DOHH2 (cell line): ENCODE measurements around the gene TRERF1.
"Not testable (repeated sequence)": the region's sequence is repeated elsewhere in the genome, so short reads cannot be mapped to it uniquely, and the experiment has no call there.

Experiments used
- H3F3A ChIP-seq: fragments of 200-600 bp; sonication (generic), shearing (Covaris generic); 2 replicates; pipeline ENCODE4 v1.6.0; 2016; ENCODE audit warnings: antibody characterized with exemption, mild to moderate bottlenecking; ENCODE audit not compliant: control insufficient read depth, insufficient read depth
- H3K27ac ChIP-seq: fragments of 200-600 bp; sonication (generic); 2 replicates; pipeline ENCODE4 v1.5.1; 2014; ENCODE audit warnings: low read depth, mild to moderate bottlenecking, low read length, moderate library complexity
- H3K27me3 ChIP-seq: fragments of 200-600 bp; sonication (generic); 2 replicates; pipeline ENCODE4 v1.6.1; 2014; ENCODE audit warnings: mild to moderate bottlenecking, low read length, mixed read lengths; ENCODE audit not compliant: control insufficient read depth
- H3K36me3 ChIP-seq: fragments of 200-600 bp; sonication (generic); 2 replicates; pipeline ENCODE4 v1.6.1; 2014; ENCODE audit warnings: mild to moderate bottlenecking, low read length, moderate library complexity, mixed read lengths; ENCODE audit not compliant: control insufficient read depth
- H3K4me1 ChIP-seq: fragments of 200-600 bp; sonication (generic); 2 replicates; pipeline ENCODE4 v1.6.1; 2014; ENCODE audit warnings: mild to moderate bottlenecking, low read length, mixed read lengths; ENCODE audit not compliant: control insufficient read depth
- H3K4me2 ChIP-seq: fragments of 200-600 bp; sonication (generic); 2 replicates; pipeline ENCODE4 v1.6.0; 2014; ENCODE audit warnings: mild to moderate bottlenecking, low read length, moderate library complexity
- H3K4me3 ChIP-seq: fragments of 200-600 bp; sonication (generic); 2 replicates; pipeline ENCODE4 v1.5.1; 2014; ENCODE audit warnings: mild to moderate bottlenecking, low read length, mixed read lengths
- H3K79me2 ChIP-seq: fragments of 200-600 bp; sonication (generic); 2 replicates; pipeline ENCODE4 v1.6.1; 2014; ENCODE audit warnings: mild to moderate bottlenecking, low read length, mixed read lengths; ENCODE audit not compliant: control insufficient read depth
- H3K9me2 ChIP-seq: fragments of 200-600 bp; sonication (generic); replicated peaks from 2 replicates; pipeline ENCODE4 v1.6.1; 2014; ENCODE audit warnings: mild to moderate bottlenecking, low read length, mixed read lengths; ENCODE audit not compliant: control insufficient read depth
- H3K9me3 ChIP-seq: fragments of 200-600 bp; sonication (generic); 2 replicates; pipeline ENCODE4 v1.6.1; 2014; ENCODE audit warnings: antibody characterized with exemption, low read length, mixed read lengths; ENCODE audit not compliant: control insufficient read depth, insufficient read depth
- H4K20me1 ChIP-seq: fragments of 200-600 bp; sonication (generic); 2 replicates; pipeline ENCODE4 v1.6.0; 2014; ENCODE audit warnings: low read depth, mild to moderate bottlenecking, antibody characterized with exemption, low read length, moderate library complexity; ENCODE audit not compliant: control insufficient read depth, insufficient read depth
- CTCF ChIP-seq: fragments of 200-600 bp; sonication (generic); IDR thresholded peaks from one replicate; pipeline ENCODE4 v1.5.1; 2014; ENCODE audit warnings: antibody characterized with exemption, mild to moderate bottlenecking, low read depth, low read length; ENCODE audit not compliant: poor library complexity, severe bottlenecking
- EZH2phosphoT487 ChIP-seq: fragments of 200-600 bp; sonication (generic); IDR thresholded peaks from 2 replicates; pipeline ENCODE4 v1.6.1; 2017; ENCODE audit warnings: borderline replicate concordance, mild to moderate bottlenecking, antibody characterized with exemption, low read length, moderate library complexity, mixed read lengths

TRERF1 gene

GRCh38 chr6:42448391-42448790 lies 3.3 kb downstream of the TRERF1 start:
- no peak overlapping the region for H3K27ac ChIP-seq

GRCh38 chr6:42446996-42447395 lies 4.7 kb downstream of the TRERF1 start:
- Histone ChIP-seq H3K9me2 (no peaks in the 10 kb centered on the region), H3K27ac (no peak overlapping the region), H3K4me2 (no peak overlapping the region), H3K79me2 (peaks cover 96% of the 10 kb centered on the region), H3K27me3 (no peaks in the 10 kb centered on the region), H3K36me3 (peaks cover 49% of the 10 kb centered on the region), H4K20me1 (peaks cover 16% of the 10 kb centered on the region; the same call in 1 of the 2 replicates), H3K4me1 (peaks cover 49% of the 10 kb centered on the region), H3F3A (no peaks in the 10 kb centered on the region), H3K9me3 (no peaks in the 10 kb centered on the region), H3K4me3 (no peak overlapping the region)
- TF ChIP-seq CTCF (no peak), EZH2phosphoT487 (no peak)

More at GRCh38 chr6:42448391-42448790, 3.3 kb downstream of the TRERF1 start:
- Histone ChIP-seq H3K4me3 (no peak overlapping the region), H3K9me2 (no peaks in the 10 kb centered on the region), H3K27me3 (no peaks in the 10 kb centered on the region; the same call in 1 of the 2 replicates), H3K79me2 (peaks cover 82% of the 10 kb centered on the region), H3K4me2 (no peak overlapping the region), H3K36me3 (peaks cover 51% of the 10 kb centered on the region), H3F3A (no peaks in the 10 kb centered on the region), H3K4me1 (peaks cover 40% of the 10 kb centered on the region), H4K20me1 (peaks cover 16% of the 10 kb centered on the region; the same call in 1 of the 2 replicates), H3K9me3 (no peaks in the 10 kb centered on the region)
- TF ChIP-seq EZH2phosphoT487 (no peak), CTCF (no peak)

GRCh38 chr6:42446370-42446769 lies 5.4 kb downstream of the TRERF1 start:
- H3K27me3 ChIP-seq: no peaks in the 10 kb centered on the region
- no peak for TF ChIP-seq EZH2phosphoT487
- TF ChIP-seq CTCF: no peak
- peaks cover 100% of the 10 kb centered on the region for H3K79me2 ChIP-seq
- H3F3A ChIP-seq: no peaks in the 10 kb centered on the region
- no peaks in the 10 kb centered on the region for H3K9me2 ChIP-seq
- no peak overlapping the region for H3K27ac ChIP-seq
- H4K20me1 ChIP-seq: peaks cover 16% of the 10 kb centered on the region; the same call in 1 of the 2 replicates
- H3K4me3 ChIP-seq: no peak overlapping the region
- peaks cover 49% of the 10 kb centered on the region for H3K36me3 ChIP-seq
- no peaks in the 10 kb centered on the region for H3K9me3 ChIP-seq
- no peak overlapping the region for H3K4me2 ChIP-seq
- peaks cover 55% of the 10 kb centered on the region for H3K4me1 ChIP-seq

- peaks cover 60% of the 10 kb centered on the region for H3K4me1 ChIP-seq
- not testable (repeated sequence) for H3F3A ChIP-seq
Observed at GRCh38 chr6:42445955-42446354, 5.8 kb downstream of the TRERF1 start.

More at GRCh38 chr6:42445955-42446354, 5.8 kb downstream of the TRERF1 start:
- H3K9me3 ChIP-seq, H3K27me3 ChIP-seq, H3K27ac ChIP-seq, H3K4me3 ChIP-seq, H3K9me2 ChIP-seq, H3K4me2 ChIP-seq: not testable (repeated sequence)
- H3K79me2 ChIP-seq: peaks cover 100% of the 10 kb centered on the region
- H4K20me1 ChIP-seq: peaks cover 16% of the 10 kb centered on the region; the same call in 1 of the 2 replicates
- peaks cover 46% of the 10 kb centered on the region for H3K36me3 ChIP-seq
